CD14-positive monocyte (primary cell): ENCODE results near the gene TRAPPC2. TPM values are rescaled to one million over a fixed set of nuclear protein-coding genes. Genes with fewer than 3 reads are reported as not detected.
"Not testable (repeated sequence)": the region's sequence is repeated elsewhere in the genome, so short reads cannot be mapped to it uniquely, and the experiment has no call there.

Experiments used
- DNase-seq, 3 donors: peaks; one replicate each; pipeline ENCODE4 v3.0.0-alpha.2; 2011 to 2022
- H2AFZ ChIP-seq: 2 replicates; pipeline ENCODE4 v1.6.0; 2012; ENCODE audit warnings: mild to moderate bottlenecking, low read depth, low read length, inconsistent platforms; ENCODE audit not compliant: insufficient read depth, poor library complexity, severe bottlenecking
- H3K27ac ChIP-seq, 2 donors: 1 replicate in 1 of 2; 2 replicates in 1 of 2; pipeline ENCODE4 v1.5.1; 2012 to 2013; ENCODE audit warnings: low read length in 2 of 2, control low read depth in 1 of 2, inconsistent platforms in 1 of 2, low read depth in 1 of 2, mild to moderate bottlenecking in 1 of 2
- H3K27me3 ChIP-seq, 2 donors: one replicate each; pipeline versions ENCODE4 v1.6.0 to v1.6.1; 2011 to 2013; ENCODE audit warnings: low read length in 2 of 2; ENCODE audit not compliant: control insufficient read depth in 2 of 2, insufficient read depth in 2 of 2
- H3K36me3 ChIP-seq, 2 donors: replicated peaks in 1 of 2; 1 replicate in 1 of 2; 2 replicates in 1 of 2; pipeline versions ENCODE4 v1.5.1 to v1.6.1; 2012 to 2013; ENCODE audit warnings: low read length in 2 of 2, control low read depth in 1 of 2, inconsistent platforms in 1 of 2, mild to moderate bottlenecking in 1 of 2; ENCODE audit not compliant: insufficient read depth in 2 of 2, control insufficient read depth in 1 of 2
- H3K4me1 ChIP-seq, 2 donors: 1 replicate in 1 of 2; 2 replicates in 1 of 2; pipeline versions ENCODE4 v1.5.1 to v1.6.1; 2012 to 2013; ENCODE audit warnings: low read length in 2 of 2, control low read depth in 1 of 2, inconsistent platforms in 1 of 2, mild to moderate bottlenecking in 1 of 2, moderate library complexity in 1 of 2; ENCODE audit not compliant: insufficient read depth in 2 of 2, control insufficient read depth in 1 of 2
- H3K4me2 ChIP-seq: replicated peaks from 2 replicates; pipeline ENCODE3; 2012; ENCODE audit warnings: low read length, moderate library complexity, mild to moderate bottlenecking; ENCODE audit not compliant: poor library complexity, severe bottlenecking; ENCODE audit errors: extremely low read depth
- H3K4me3 ChIP-seq, 3 experiments: fragments of 200-600 bp in 1 of 3; sonication (generic) in 1 of 3; replicated peaks in 1 of 3; 1 replicate in 2 of 3; 2 replicates in 1 of 3; pipeline ENCODE4 v1.5.1; 2011 to 2013; ENCODE audit warnings: low read length in 3 of 3, mild to moderate bottlenecking in 3 of 3, control low read depth in 2 of 3, low read depth in 2 of 3, inconsistent platforms in 1 of 3, moderate library complexity in 1 of 3
- H3K79me2 ChIP-seq: 2 replicates; pipeline ENCODE4 v1.6.0; 2012; ENCODE audit warnings: mild to moderate bottlenecking, control low read depth, inconsistent platforms, low read length, moderate library complexity; ENCODE audit not compliant: insufficient read depth
- H3K9ac ChIP-seq: 2 replicates; pipeline ENCODE4 v1.6.0; 2017; ENCODE audit warnings: low read length, mild to moderate bottlenecking; ENCODE audit not compliant: insufficient read depth, poor library complexity, severe bottlenecking
- H3K9me3 ChIP-seq, 2 donors: replicated peaks in 1 of 2; 1 replicate in 1 of 2; 2 replicates in 1 of 2; pipeline versions ENCODE4 v1.5.1 to v1.6.1; 2012 to 2013; ENCODE audit warnings: low read length in 2 of 2, control low read depth in 1 of 2; ENCODE audit not compliant: control insufficient read depth in 1 of 2, insufficient read depth in 1 of 2
- H4K20me1 ChIP-seq: 2 replicates; pipeline ENCODE4 v1.6.0; 2012; ENCODE audit warnings: mild to moderate bottlenecking, low read length, control low read depth, moderate library complexity; ENCODE audit not compliant: insufficient read depth
- H3K27ac Mint-ChIP-seq, 7 donors: one replicate each; pipeline ENCODE4 v1.8.0; 2020; ENCODE audit warnings: mild to moderate bottlenecking in 7 of 7, mixed read lengths in 7 of 7, moderate library complexity in 6 of 7, inconsistent platforms in 2 of 7
- H3K27me3 Mint-ChIP-seq, 3 donors: one replicate each; pipeline ENCODE4 v1.8.0; 2021 to 2022; ENCODE audit warnings: low read depth in 3 of 3, mild to moderate bottlenecking in 3 of 3, mixed read lengths in 3 of 3, moderate library complexity in 3 of 3, inconsistent platforms in 1 of 3
- H3K36me3 Mint-ChIP-seq, 2 donors: one replicate each; pipeline ENCODE4 v1.8.0; 2020; ENCODE audit warnings: mixed read lengths in 2 of 2, inconsistent platforms in 1 of 2, mild to moderate bottlenecking in 1 of 2
- H3K4me1 Mint-ChIP-seq: one replicate; pipeline ENCODE4 v1.8.0; 2020; ENCODE audit warnings: mild to moderate bottlenecking, mixed read lengths
- H3K4me3 Mint-ChIP-seq, 2 donors: one replicate each; pipeline ENCODE4 v1.8.0; 2020; ENCODE audit warnings: mild to moderate bottlenecking in 2 of 2, mixed read lengths in 2 of 2, moderate library complexity in 1 of 2
- H3K9me3 Mint-ChIP-seq, 7 donors: one replicate each; pipeline ENCODE4 v1.8.0; 2020 to 2022; ENCODE audit warnings: mixed read lengths in 7 of 7, mild to moderate bottlenecking in 6 of 7, moderate library complexity in 6 of 7, inconsistent platforms in 2 of 7
- WGBS: methylation state at CpG from one replicate; pipeline ENCODE4 v1.1.5; 2013; ENCODE audit warnings: missing lambda C conversion rate; ENCODE audit not compliant: insufficient coverage; 5-methylcytosine and 5-hydroxymethylcytosine counted together
- intact Hi-C, 2 donors: fragments of 100-400 bp; cut with micrococcal nuclease; formaldehyde crosslinking; loops; one replicate each; pipeline versions ENCODE4 v1.15.0 to v1.15.1; 2023
- polyA plus RNA-seq, 3 donors: library from polyadenylated mRNA; depleted of rRNA in 1 of 3; unstranded in 2 of 3; stranded (reverse) in 1 of 3; fragments of 300-500 nt in 2 of 3; fragments of >200 nt in 1 of 3; fragmentation: Illumina TruSeq in 2 of 3; gene quantifications; 1 replicate in 2 of 3; 2 replicates in 1 of 3; pipeline ENCODE4 v1.2.3, GENCODE V29; 2012 to 2021
- TF ChIP-seq, protein P1 (sequence below): fragments of 200-600 bp; IDR thresholded peaks from one replicate; pipeline ENCODE4 v1.8.0; 2022; ENCODE audit warnings: antibody characterized with exemption, mild to moderate bottlenecking

TRAPPC2 gene
- polyA plus RNA-seq, 3 donors, result 10.6 to 18.3 (median 12.2) TPM

DNA sequence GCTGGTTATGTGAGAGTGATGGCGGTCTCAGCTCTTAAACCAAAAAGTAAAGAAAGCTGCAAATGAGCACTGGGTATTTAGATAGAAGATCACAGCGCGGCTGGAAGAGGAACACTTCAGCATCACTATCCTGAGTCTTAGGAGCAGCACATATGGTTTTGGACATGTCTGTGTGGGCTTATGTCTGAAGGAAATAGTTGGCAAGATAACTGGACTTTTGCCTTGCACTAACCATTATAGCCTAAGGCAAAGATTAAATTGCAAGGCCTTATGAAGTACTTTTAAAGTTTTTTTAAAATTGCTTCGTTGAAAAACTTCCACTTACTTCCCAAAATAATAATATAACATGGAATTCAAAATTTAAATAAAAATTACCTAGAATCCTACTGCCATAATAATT is 50.1 kb downstream of the TRAPPC2 start:
- peaks cover 0 to 3% of the 10 kb centered on the region in 2 donors for H3K4me1 ChIP-seq
- H3K9me3 Mint-ChIP-seq, result peaks cover 0 to 20% (median 3%) of the 10 kb centered on the region in 7 donors

DNA sequence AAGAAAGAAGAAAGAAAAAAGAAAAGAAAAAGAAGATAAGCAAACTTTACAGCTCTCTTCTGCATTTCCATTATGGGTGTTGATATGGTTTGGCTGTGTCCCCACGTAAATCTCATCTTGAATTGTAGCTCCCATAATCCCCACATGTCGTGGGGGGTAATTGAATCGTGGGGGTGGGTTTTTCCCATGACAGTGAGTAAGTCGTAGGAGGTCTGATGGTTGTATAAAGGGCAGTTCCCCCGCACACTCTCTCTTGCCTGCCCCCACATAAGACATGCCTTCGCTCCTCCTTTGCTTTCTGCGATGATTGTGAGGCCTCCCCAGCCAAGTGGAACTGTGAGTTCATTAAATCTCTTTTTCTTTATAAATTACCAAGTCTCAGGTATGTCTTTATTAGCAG is 52.8 kb downstream of the TRAPPC2 start:
- no peak overlapping the region for H3K27ac ChIP-seq
- Mint-ChIP-seq H3K9me3 (peaks cover 0 to 18% (median 2%) of the 10 kb centered on the region in 7 donors), H3K27me3 (peaks cover 0 to 14% (median 3%) of the 10 kb centered on the region in 3 donors), H3K36me3 (no peaks in the 10 kb centered on the region), H3K4me1 (peaks cover 16% of the 10 kb centered on the region), H3K27ac (no peak overlapping the region), H3K4me3 (no peak overlapping the region)
- no peak overlapping the region for H2AFZ ChIP-seq
- intact Hi-C loops, result no loop called here
- H3K9ac ChIP-seq, result no peak overlapping the region
- peaks cover 8 to 10% of the 10 kb centered on the region in 2 donors for H3K4me1 ChIP-seq
- TF ChIP-seq, protein P1, sequence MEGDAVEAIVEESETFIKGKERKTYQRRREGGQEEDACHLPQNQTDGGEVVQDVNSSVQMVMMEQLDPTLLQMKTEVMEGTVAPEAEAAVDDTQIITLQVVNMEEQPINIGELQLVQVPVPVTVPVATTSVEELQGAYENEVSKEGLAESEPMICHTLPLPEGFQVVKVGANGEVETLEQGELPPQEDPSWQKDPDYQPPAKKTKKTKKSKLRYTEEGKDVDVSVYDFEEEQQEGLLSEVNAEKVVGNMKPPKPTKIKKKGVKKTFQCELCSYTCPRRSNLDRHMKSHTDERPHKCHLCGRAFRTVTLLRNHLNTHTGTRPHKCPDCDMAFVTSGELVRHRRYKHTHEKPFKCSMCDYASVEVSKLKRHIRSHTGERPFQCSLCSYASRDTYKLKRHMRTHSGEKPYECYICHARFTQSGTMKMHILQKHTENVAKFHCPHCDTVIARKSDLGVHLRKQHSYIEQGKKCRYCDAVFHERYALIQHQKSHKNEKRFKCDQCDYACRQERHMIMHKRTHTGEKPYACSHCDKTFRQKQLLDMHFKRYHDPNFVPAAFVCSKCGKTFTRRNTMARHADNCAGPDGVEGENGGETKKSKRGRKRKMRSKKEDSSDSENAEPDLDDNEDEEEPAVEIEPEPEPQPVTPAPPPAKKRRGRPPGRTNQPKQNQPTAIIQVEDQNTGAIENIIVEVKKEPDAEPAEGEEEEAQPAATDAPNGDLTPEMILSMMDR, result no peak
- DNase-seq, result no peak
- H4K20me1 ChIP-seq, result no peaks in the 10 kb centered on the region
- no peaks in the 10 kb centered on the region for H3K9me3 ChIP-seq
- no peaks in the 10 kb centered on the region for H3K36me3 ChIP-seq
- H3K79me2 ChIP-seq, result no peaks in the 10 kb centered on the region
- no peaks in the 10 kb centered on the region for H3K27me3 ChIP-seq
- H3K4me2 ChIP-seq, result no peak overlapping the region
- no peak overlapping the region for H3K4me3 ChIP-seq
- no CpG with 5 or more reads among the region's 7 CpGs for WGBS

More for the DNA sequence above, 50.1 kb downstream of the TRAPPC2 start:
- Mint-ChIP-seq H3K27me3 (peaks cover 0 to 25% (median 3%) of the 10 kb centered on the region in 3 donors), H3K27ac (peak overlapping the region in 1 of 7 donors; percentile 47), H3K36me3 (no peaks in the 10 kb centered on the region), H3K4me3 (no peak overlapping the region), H3K4me1 (peaks cover 11% of the 10 kb centered on the region)
- WGBS, result no CpG with 5 or more reads among the region's 4 CpGs
- Histone ChIP-seq H3K79me2 (peaks cover 14% of the 10 kb centered on the region), H3K4me3 (no peak overlapping the region), H3K4me2 (no peak overlapping the region), H3K9ac (no peak overlapping the region), H3K36me3 (no peaks in the 10 kb centered on the region), H3K9me3 (no peaks in the 10 kb centered on the region), H4K20me1 (no peaks in the 10 kb centered on the region), H2AFZ (no peak overlapping the region), H3K27ac (no peak overlapping the region), H3K27me3 (peaks cover 0 to 5% of the 10 kb centered on the region in 2 donors)
- TF ChIP-seq, protein P1, result no peak
- intact Hi-C loops, result no loop called here
- no peak for DNase-seq

DNA sequence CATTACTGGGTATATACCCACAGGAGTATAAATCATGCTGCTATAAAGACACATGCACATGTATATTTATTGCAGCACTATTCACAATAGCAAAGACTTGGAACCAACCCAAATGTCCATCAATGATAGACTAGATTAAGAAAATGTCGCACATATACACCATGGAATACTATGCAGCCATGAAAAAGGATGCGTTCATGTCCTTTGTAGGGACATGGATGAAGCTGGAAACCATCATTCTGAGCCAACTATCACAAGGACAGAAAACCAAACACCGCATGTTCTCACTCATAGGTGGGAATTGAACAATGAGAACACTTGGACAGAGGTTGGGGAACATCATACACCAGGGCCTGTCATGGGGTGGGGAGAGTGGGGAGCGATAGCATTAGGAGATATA is 54.7 kb downstream of the TRAPPC2 start:
- not testable (repeated sequence) for H3K4me1 Mint-ChIP-seq, H4K20me1 ChIP-seq

More for the DNA sequence above, 54.7 kb downstream of the TRAPPC2 start:
- H3K79me2 ChIP-seq, H3K4me2 ChIP-seq, H3K9ac ChIP-seq, H3K36me3 ChIP-seq, H3K27me3 ChIP-seq, DNase-seq, H3K4me3 Mint-ChIP-seq, H3K27ac Mint-ChIP-seq, H3K4me1 ChIP-seq, H3K36me3 Mint-ChIP-seq, H3K27ac ChIP-seq, H3K4me3 ChIP-seq, H3K9me3 ChIP-seq, intact Hi-C loops, H2AFZ ChIP-seq: not testable (repeated sequence)
- peaks cover 0 to 18% (median 2%) of the 10 kb centered on the region in 7 donors for H3K9me3 Mint-ChIP-seq
- 100% methylated on average over 2 of the region's 4 CpGs for WGBS
- peaks cover 0 to 11% (median 3%) of the 10 kb centered on the region in 3 donors for H3K27me3 Mint-ChIP-seq
